CD4-positive, alpha-beta T cell treated with Interleukin-12 subunit alpha and Interleukin-12 subunit beta, for 1 hour (primary cell): Measurements from ENCODE around the gene MAPKAP1.

Source experiments
- DNase-seq: peaks from one replicate; pipeline ENCODE4 v3.0.0-alpha.2; 2020

Gene MAPKAP1

GRCh38 chr9:125472926-125473701 lies 233.9 kb downstream of the MAPKAP1 start:
- DNase-seq = no peak

- DNase-seq = no peak
Observed at GRCh38 chr9:125472562-125472925, 234.5 kb downstream of the MAPKAP1 start.

GRCh38 chr9:125470767-125471580 lies 236.0 kb downstream of the MAPKAP1 start:
- no peak for DNase-seq

- DNase-seq = no peak
Observed at GRCh38 chr9:125470189-125470588, 236.8 kb downstream of the MAPKAP1 start.

GRCh38 chr9:125468646-125469045 lies 238.4 kb downstream of the MAPKAP1 start:
- DNase-seq = no peak

GRCh38 chr9:125467116-125467740 lies 239.8 kb downstream of the MAPKAP1 start:
- DNase-seq = no peak

- DNase-seq = no peak
Observed at GRCh38 chr9:125466411-125466810, 240.6 kb downstream of the MAPKAP1 start.

- no peak for DNase-seq
Observed at GRCh38 chr9:125464591-125465385, 242.2 kb downstream of the MAPKAP1 start.

- DNase-seq = no peak
Observed at GRCh38 chr9:125463926-125464325, 243.1 kb downstream of the MAPKAP1 start.

- DNase-seq = no peak
Observed at GRCh38 chr9:125462861-125463291, 244.1 kb downstream of the MAPKAP1 start.

GRCh38 chr9:125461636-125462190 lies 245.3 kb downstream of the MAPKAP1 start:
- no peak for DNase-seq

- no peak for DNase-seq
Observed at GRCh38 chr9:125460883-125461635, 245.9 kb downstream of the MAPKAP1 start.

GRCh38 chr9:125460346-125460745 lies 246.7 kb downstream of the MAPKAP1 start:
- DNase-seq = no peak

GRCh38 chr9:125457357-125457756 lies 249.7 kb downstream of the MAPKAP1 start:
- DNase-seq = no peak

GRCh38 chr9:125455876-125456275 lies 251.1 kb downstream of the MAPKAP1 start:
- DNase-seq = no peak

- no peak for DNase-seq
Observed at GRCh38 chr9:125455132-125455531, 251.9 kb downstream of the MAPKAP1 start.

GRCh38 chr9:125447202-125447802 lies 259.7 kb downstream of the MAPKAP1 start:
- DNase-seq = no peak

GRCh38 chr9:125446561-125447094 lies 260.4 kb downstream of the MAPKAP1 start:
- no peak for DNase-seq

GRCh38 chr9:125444956-125445506 lies 262.0 kb downstream of the MAPKAP1 start:
- DNase-seq = no peak

GRCh38 chr9:125444166-125444565 lies 262.8 kb downstream of the MAPKAP1 start:
- no peak for DNase-seq

- no peak for DNase-seq
Observed at GRCh38 chr9:125443367-125443766, 263.6 kb downstream of the MAPKAP1 start.
